ENCODE data around the gene PEX10.
"Not testable (repeated sequence)": the region's sequence is repeated elsewhere in the genome, so short reads cannot be mapped to it uniquely, and the experiment has no call there.

The PEX10 gene

GRCh38 chr1:2443277-2444137 lies 31.1 kb upstream of the PEX10 start:
- no peak for DNase-seq (ENCODE audit: low read depth)

- DNase-seq (ENCODE audit: low read depth), result no peak
Observed at GRCh38 chr1:2442661-2443060, 30.3 kb upstream of the PEX10 start.

GRCh38 chr1:2441746-2442145 lies 29.4 kb upstream of the PEX10 start:
- no peak for DNase-seq (ENCODE audit: low read depth)

GRCh38 chr1:2440346-2440745 lies 28.0 kb upstream of the PEX10 start:
- DNase-seq (ENCODE audit: low read depth), result not testable (repeated sequence)

GRCh38 chr1:2439369-2439768 lies 27.0 kb upstream of the PEX10 start:
- no peak for DNase-seq (ENCODE audit: low read depth)

GRCh38 chr1:2438641-2439040 lies 26.3 kb upstream of the PEX10 start:
- no peak for DNase-seq (ENCODE audit: low read depth)

GRCh38 chr1:2438038-2438437 lies 25.7 kb upstream of the PEX10 start:
- no peak for DNase-seq (ENCODE audit: low read depth)

GRCh38 chr1:2437617-2438016 lies 25.3 kb upstream of the PEX10 start:
- no peak for DNase-seq (ENCODE audit: low read depth)

- no peak for DNase-seq (ENCODE audit: low read depth)
Observed at GRCh38 chr1:2436876-2437275, 24.5 kb upstream of the PEX10 start.

- no peak for DNase-seq (ENCODE audit: low read depth)
Observed at GRCh38 chr1:2435746-2436355, 23.5 kb upstream of the PEX10 start.

- no peak for DNase-seq (ENCODE audit: low read depth)
Observed at GRCh38 chr1:2435091-2435490, 22.7 kb upstream of the PEX10 start.

- no peak for DNase-seq (ENCODE audit: low read depth)
Observed at GRCh38 chr1:2433936-2434655, 21.7 kb upstream of the PEX10 start.

- DNase-seq (ENCODE audit: low read depth), result no peak
Observed at GRCh38 chr1:2433196-2433595, 20.8 kb upstream of the PEX10 start.

GRCh38 chr1:2432441-2432844 lies 20.1 kb upstream of the PEX10 start:
- no peak for DNase-seq (ENCODE audit: low read depth)

GRCh38 chr1:2431518-2431917 lies 19.2 kb upstream of the PEX10 start:
- no peak for DNase-seq (ENCODE audit: low read depth)

- DNase-seq (ENCODE audit: low read depth), result no peak
Observed at GRCh38 chr1:2431103-2431502, 18.7 kb upstream of the PEX10 start.

GRCh38 chr1:2430592-2430973 lies 18.2 kb upstream of the PEX10 start:
- DNase-seq (ENCODE audit: low read depth), result no peak

GRCh38 chr1:2429780-2430591 lies 17.6 kb upstream of the PEX10 start:
- DNase-seq (ENCODE audit: low read depth), result no peak

GRCh38 chr1:2428490-2428889 lies 16.1 kb upstream of the PEX10 start:
- DNase-seq (ENCODE audit: low read depth), result no peak

GRCh38 chr1:2427976-2428375 lies 15.6 kb upstream of the PEX10 start:
- DNase-seq (ENCODE audit: low read depth), result no peak

- DNase-seq (ENCODE audit: low read depth), result no peak
Observed at GRCh38 chr1:2427051-2427450, 14.7 kb upstream of the PEX10 start.

- DNase-seq (ENCODE audit: low read depth), result no peak
Observed at GRCh38 chr1:2426540-2426939, 14.2 kb upstream of the PEX10 start.
